Left ventricle myocardium inferior (tissue), 1 donor: ENCODE data around the gene PTPRN2. TPM values are rescaled to one million over a fixed set of nuclear protein-coding genes. Genes with fewer than 3 reads are reported as not detected.

Experiments used
- DNase-seq: peaks from one replicate; pipeline ENCODE4 v3.0.0-alpha.2; 2020
- H3K27ac ChIP-seq: fragments of 200-600 bp; replicated peaks from 2 replicates; pipeline ENCODE4 v1.8.0; 2021
- H3K27me3 ChIP-seq: fragments of 200-600 bp; 2 replicates; pipeline ENCODE4 v1.8.0; 2021; ENCODE audit warnings: low read depth
- H3K36me3 ChIP-seq: fragments of 200-600 bp; 2 replicates; pipeline ENCODE4 v1.8.0; 2021
- H3K4me1 ChIP-seq: fragments of 200-600 bp; 2 replicates; pipeline ENCODE4 v1.8.0; 2021
- H3K4me3 ChIP-seq: fragments of 200-600 bp; 2 replicates; pipeline ENCODE4 v1.8.0; 2021; ENCODE audit warnings: mild to moderate bottlenecking, moderate library complexity
- H3K9me3 ChIP-seq: fragments of 200-600 bp; replicated peaks from 2 replicates; pipeline ENCODE4 v1.8.0; 2021
- CTCF ChIP-seq: fragments of 200-600 bp; IDR thresholded peaks from 2 replicates; pipeline ENCODE4 v1.8.0; 2021; ENCODE audit warnings: antibody characterized with exemption, mild to moderate bottlenecking, borderline replicate concordance
- intact Hi-C: fragments of 100-400 bp; cut with micrococcal nuclease; formaldehyde crosslinking; loops from one replicate; pipeline ENCODE4 v1.11.0; 2022
- total RNA-seq: library from RNA; stranded (reverse); fragmentation: NEBNext Ultra II Directional; extraction: Animal tissue kit (Norgen Biotek cat#: 25700); gene quantifications from one replicate; pipeline ENCODE4 v1.2.1, GENCODE V29; 2021
- donor health status: DM: no; HTN: yes; CAD: no; lungs with severe emphysema.

PTPRN2 gene
- total RNA-seq, 1 donor from 2014 or later: 1.3 TPM

- intact Hi-C loops: no loop called here
These were observed 315.0 kb downstream of the PTPRN2 start for GRCh38 chr7:158272509-158273137.

GRCh38 chr7:158272091-158272490 lies 315.5 kb downstream of the PTPRN2 start:
- Histone ChIP-seq H3K27ac (no peak overlapping the region), H3K4me1 (no peaks in the 10 kb centered on the region), H3K27me3 (peaks cover 25% of the 10 kb centered on the region), H3K36me3 (no peaks in the 10 kb centered on the region), H3K9me3 (no peaks in the 10 kb centered on the region), H3K4me3 (no peak overlapping the region)
- intact Hi-C loops: no loop called here
- TF ChIP-seq CTCF: no peak
- no peak for DNase-seq

More at GRCh38 chr7:158272509-158273137, 315.0 kb downstream of the PTPRN2 start:
- H3K4me3 ChIP-seq: no peak overlapping the region
- no peaks in the 10 kb centered on the region for H3K36me3 ChIP-seq
- H3K27me3 ChIP-seq: peaks cover 25% of the 10 kb centered on the region
- TF ChIP-seq CTCF: no peak
- DNase-seq: no peak
- no peaks in the 10 kb centered on the region for H3K9me3 ChIP-seq
- H3K4me1 ChIP-seq: no peaks in the 10 kb centered on the region
- no peak overlapping the region for H3K27ac ChIP-seq

- Histone ChIP-seq H3K27ac (no peak overlapping the region), H3K4me3 (no peak overlapping the region), H3K9me3 (no peaks in the 10 kb centered on the region), H3K4me1 (no peaks in the 10 kb centered on the region), H3K36me3 (no peaks in the 10 kb centered on the region), H3K27me3 (peaks cover 29% of the 10 kb centered on the region)
- intact Hi-C loops: no loop called here
- no peak for TF ChIP-seq CTCF
- DNase-seq: no peak
These were observed 316.0 kb downstream of the PTPRN2 start for GRCh38 chr7:158271646-158272045.

- intact Hi-C loops: no loop called here
- peaks cover 32% of the 10 kb centered on the region for H3K27me3 ChIP-seq
- no peaks in the 10 kb centered on the region for H3K36me3 ChIP-seq
- no peak for DNase-seq
- H3K9me3 ChIP-seq: no peaks in the 10 kb centered on the region
- no peak overlapping the region for H3K27ac ChIP-seq
- H3K4me3 ChIP-seq: no peak overlapping the region
- no peak for TF ChIP-seq CTCF
- no peaks in the 10 kb centered on the region for H3K4me1 ChIP-seq
These were observed 316.7 kb downstream of the PTPRN2 start for GRCh38 chr7:158270856-158271413.

- Histone ChIP-seq H3K27me3 (peaks cover 32% of the 10 kb centered on the region), H3K9me3 (no peaks in the 10 kb centered on the region), H3K4me3 (no peak overlapping the region), H3K36me3 (no peaks in the 10 kb centered on the region), H3K4me1 (no peaks in the 10 kb centered on the region), H3K27ac (no peak overlapping the region)
- TF ChIP-seq CTCF: no peak
- intact Hi-C loops: no loop called here
- no peak for DNase-seq
These were observed 317.4 kb downstream of the PTPRN2 start for GRCh38 chr7:158270106-158270775.
